ENCODE results near the gene MPL.
A peak's percentile ranks its signal among the peaks of the same experiment; 100 is the strongest.

The MPL gene

DNA sequence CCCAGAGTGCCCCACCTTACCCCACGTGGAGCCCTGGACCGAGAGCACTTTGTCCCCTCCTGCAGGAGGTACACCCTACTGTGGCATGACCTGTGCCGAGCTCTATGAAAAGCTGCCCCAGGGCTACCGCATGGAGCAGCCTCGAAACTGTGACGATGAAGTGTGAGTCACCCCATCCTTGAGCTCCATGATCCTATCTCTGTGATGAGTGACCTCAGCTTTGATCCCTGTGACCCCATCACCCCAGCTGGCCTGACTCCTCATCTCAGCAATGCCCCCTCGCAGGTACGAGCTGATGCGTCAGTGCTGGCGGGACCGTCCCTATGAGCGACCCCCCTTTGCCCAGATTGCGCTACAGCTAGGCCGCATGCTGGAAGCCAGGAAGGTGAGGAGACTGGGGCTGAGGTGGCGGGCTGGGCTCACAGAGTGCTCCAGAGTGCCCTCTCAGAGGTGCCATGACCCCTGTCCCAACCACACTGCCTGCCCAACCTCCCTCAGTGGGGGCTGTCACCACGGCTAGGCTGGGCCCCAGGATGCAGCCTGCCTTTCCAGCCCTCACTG, 16.2 kb upstream of the MPL start:
- peaks cover 0 to 8% (median 0%) of the 10 kb centered on the region in 3 donors for H3K36me3 ChIP-seq

DNA sequence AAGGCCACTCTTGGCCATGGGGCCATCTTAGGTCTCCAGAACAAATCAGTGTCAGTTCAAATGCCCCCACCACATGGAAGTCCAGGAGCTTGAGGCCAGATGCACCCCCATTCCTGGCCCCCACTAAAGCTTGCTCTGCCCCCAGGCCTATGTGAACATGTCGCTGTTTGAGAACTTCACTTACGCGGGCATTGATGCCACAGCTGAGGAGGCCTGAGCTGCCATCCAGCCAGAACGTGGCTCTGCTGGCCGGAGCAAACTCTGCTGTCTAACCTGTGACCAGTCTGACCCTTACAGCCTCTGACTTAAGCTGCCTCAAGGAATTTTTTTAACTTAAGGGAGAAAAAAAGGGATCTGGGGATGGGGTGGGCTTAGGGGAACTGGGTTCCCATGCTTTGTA, 15.1 kb upstream of the MPL start:
- peaks cover 0 to 8% (median 0%) of the 10 kb centered on the region in 3 donors for H3K36me3 ChIP-seq
- H3K27me3 ChIP-seq, result no peaks in the 10 kb centered on the region
- peak in 1 of 2 donors; percentile 21 for DNase-seq
- H3K9me3 ChIP-seq, result peaks cover 0 to 8% (median 0%) of the 10 kb centered on the region in 3 donors
- H3K27ac ChIP-seq, result no peak overlapping the region
- no peak overlapping the region for H3K4me3 ChIP-seq
- H3K4me1 ChIP-seq, result no peaks in the 10 kb centered on the region
- intact Hi-C loops (cut with DNase I; ENCODE audit: low total_unique reads), result no loop called here
- TF ChIP-seq, protein P1, sequence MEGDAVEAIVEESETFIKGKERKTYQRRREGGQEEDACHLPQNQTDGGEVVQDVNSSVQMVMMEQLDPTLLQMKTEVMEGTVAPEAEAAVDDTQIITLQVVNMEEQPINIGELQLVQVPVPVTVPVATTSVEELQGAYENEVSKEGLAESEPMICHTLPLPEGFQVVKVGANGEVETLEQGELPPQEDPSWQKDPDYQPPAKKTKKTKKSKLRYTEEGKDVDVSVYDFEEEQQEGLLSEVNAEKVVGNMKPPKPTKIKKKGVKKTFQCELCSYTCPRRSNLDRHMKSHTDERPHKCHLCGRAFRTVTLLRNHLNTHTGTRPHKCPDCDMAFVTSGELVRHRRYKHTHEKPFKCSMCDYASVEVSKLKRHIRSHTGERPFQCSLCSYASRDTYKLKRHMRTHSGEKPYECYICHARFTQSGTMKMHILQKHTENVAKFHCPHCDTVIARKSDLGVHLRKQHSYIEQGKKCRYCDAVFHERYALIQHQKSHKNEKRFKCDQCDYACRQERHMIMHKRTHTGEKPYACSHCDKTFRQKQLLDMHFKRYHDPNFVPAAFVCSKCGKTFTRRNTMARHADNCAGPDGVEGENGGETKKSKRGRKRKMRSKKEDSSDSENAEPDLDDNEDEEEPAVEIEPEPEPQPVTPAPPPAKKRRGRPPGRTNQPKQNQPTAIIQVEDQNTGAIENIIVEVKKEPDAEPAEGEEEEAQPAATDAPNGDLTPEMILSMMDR (IDR thresholded peaks at IDR 0.05), result no peak

More for the DNA sequence above, 16.2 kb upstream of the MPL start:
- TF ChIP-seq, protein P1 (IDR thresholded peaks at IDR 0.05), result no peak
- Histone ChIP-seq H3K27ac (no peak overlapping the region), H3K27me3 (no peaks in the 10 kb centered on the region), H3K9me3 (peaks cover 0 to 8% (median 0%) of the 10 kb centered on the region in 3 donors), H3K4me1 (no peaks in the 10 kb centered on the region), H3K4me3 (no peak overlapping the region)
- DNase-seq, result peak in 1 of 2 donors; percentile 58
- intact Hi-C loops (cut with DNase I; ENCODE audit: low total_unique reads), result no loop called here

DNA sequence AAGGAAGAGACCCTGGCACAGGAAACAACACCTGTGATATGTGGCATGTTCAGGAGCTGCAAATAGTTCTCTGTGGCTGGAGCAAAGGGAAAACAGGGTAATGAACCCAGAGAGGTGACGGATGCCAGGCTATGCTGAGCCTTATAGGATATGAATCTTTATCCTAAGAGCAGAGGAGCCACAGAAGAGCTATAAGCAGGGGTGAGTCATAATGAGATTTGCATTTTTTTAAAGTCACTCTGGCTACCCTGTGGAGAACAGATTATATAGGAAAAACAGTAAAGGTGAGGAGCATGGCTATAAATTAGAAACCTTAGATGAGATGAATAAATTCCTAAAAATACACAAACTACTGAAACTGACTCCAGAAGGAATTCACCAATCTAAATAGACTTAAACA, 12.8 kb upstream of the MPL start:
- peaks cover 0 to 3% (median under 1%) of the 10 kb centered on the region in 4 donors for H3K4me1 ChIP-seq
- H3K27ac ChIP-seq, result no peak overlapping the region
- no peak for DNase-seq
- intact Hi-C loops (cut with DNase I; ENCODE audit: low total_unique reads), result no loop called here
- no peak overlapping the region for H3K4me3 ChIP-seq
- TF ChIP-seq, protein P1 (IDR thresholded peaks at IDR 0.05), result no peak
- peaks cover 0 to 8% (median 0%) of the 10 kb centered on the region in 3 donors for H3K36me3 ChIP-seq
- H3K27me3 ChIP-seq, result no peaks in the 10 kb centered on the region
- H3K9me3 ChIP-seq, result peaks cover 0 to 13% (median 4%) of the 10 kb centered on the region in 3 donors

DNA sequence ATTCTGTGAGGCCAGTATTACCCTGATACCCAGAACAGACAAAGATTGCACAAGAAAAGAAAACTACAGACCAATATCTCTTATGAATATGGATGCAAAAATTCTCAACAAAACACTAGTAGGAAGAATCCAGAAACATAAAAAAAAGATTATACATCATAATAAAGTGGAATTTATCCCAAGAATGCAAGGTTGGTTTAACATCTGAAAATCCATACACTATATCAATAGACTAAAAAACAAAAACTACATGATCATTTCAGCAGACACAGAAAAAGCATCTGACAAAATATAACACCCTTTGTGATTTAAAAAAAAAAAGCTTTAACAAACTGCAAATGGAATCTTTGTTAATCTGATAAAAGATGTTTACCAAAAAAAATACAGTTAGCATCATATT, 12.2 kb upstream of the MPL start:
- intact Hi-C loops (cut with DNase I; ENCODE audit: low total_unique reads), result no loop called here
- peaks cover 0 to 13% (median 4%) of the 10 kb centered on the region in 3 donors for H3K9me3 ChIP-seq
- DNase-seq, result no peak
- TF ChIP-seq, protein P1 (IDR thresholded peaks at IDR 0.05), result no peak
- no peaks in the 10 kb centered on the region for H3K27me3 ChIP-seq
- no peak overlapping the region for H3K27ac ChIP-seq
- H3K4me1 ChIP-seq, result peaks cover 0 to 9% (median 4%) of the 10 kb centered on the region in 4 donors
- peaks cover 0 to 8% (median 0%) of the 10 kb centered on the region in 3 donors for H3K36me3 ChIP-seq
- no peak overlapping the region for H3K4me3 ChIP-seq

DNA sequence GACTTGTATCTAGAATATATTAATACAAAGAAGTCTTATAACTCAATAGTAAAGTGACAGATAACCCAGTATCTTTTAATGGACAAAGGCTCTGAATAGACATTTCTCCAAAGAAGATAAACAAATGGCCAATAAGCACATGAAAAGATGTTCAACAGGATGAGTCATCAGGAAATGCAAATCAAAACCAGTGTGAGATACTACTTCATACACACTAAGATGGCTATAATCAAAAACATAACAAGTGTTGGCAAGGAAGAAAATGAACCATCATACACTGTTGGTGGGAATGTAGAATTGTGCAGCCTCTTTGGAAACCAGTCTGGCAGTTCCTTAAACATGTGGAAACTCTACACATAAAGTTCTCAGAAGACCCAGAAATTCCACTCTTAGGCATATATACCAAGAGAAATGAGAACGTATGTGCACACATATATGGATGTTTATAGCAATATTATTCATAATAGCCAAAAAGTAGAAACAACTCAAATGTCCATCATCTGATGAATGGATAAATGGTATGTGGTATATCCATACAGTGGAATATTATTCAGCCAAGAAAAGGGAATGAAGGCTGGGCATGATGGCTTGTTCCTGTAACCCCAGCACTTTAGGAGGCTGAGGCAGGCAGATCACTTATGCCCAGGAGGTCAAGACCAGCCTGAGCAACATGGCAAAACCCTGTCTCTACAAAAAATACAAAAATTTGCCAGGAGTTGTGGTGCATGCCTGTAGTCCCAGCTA, 9.9 kb upstream of the MPL start:
- Histone ChIP-seq H3K36me3 (peaks cover 0 to 8% (median 0%) of the 10 kb centered on the region in 3 donors), H3K4me1 (peaks cover 0 to 11% (median 5%) of the 10 kb centered on the region in 4 donors), H3K27ac (no peak overlapping the region), H3K9me3 (peaks cover 0 to 13% (median 4%) of the 10 kb centered on the region in 3 donors), H3K4me3 (no peak overlapping the region), H3K27me3 (no peaks in the 10 kb centered on the region)
- TF ChIP-seq, protein P1 (IDR thresholded peaks at IDR 0.05), result no peak
- no peak for DNase-seq
- intact Hi-C loops (cut with DNase I; ENCODE audit: low total_unique reads), result no loop called here
